H1 (cell line): Measurements from ENCODE around the gene MGME1. TPM values are rescaled to one million over a fixed set of nuclear protein-coding genes. Genes with fewer than 3 reads are reported as not detected.

Experiments
- CTCF ChIA-PET: fragments of 300-600 bp; sonication (Branson Sonifier 250); formaldehyde crosslinking; loops from one replicate; lab custom pipeline; 2021; ENCODE audit not compliant: partially characterized antibody; lab: Charles Lee
- POLR2A ChIA-PET: fragments of 300-600 bp; sonication (Branson Sonifier 250); formaldehyde crosslinking; loops from one replicate; lab custom pipeline; 2021; ENCODE audit warnings: inconsistent platforms; ENCODE audit not compliant: partially characterized antibody; lab: Charles Lee
- DNase-seq, 2 experiments: peaks; one replicate each; pipeline versions ENCODE4 v3.0.0 to v3.0.0-alpha.2; 2010 to 2022; ENCODE audit warnings: low spot score in 2 of 2, low read depth in 1 of 2, mixed read lengths in 1 of 2
- FAIRE-seq: peaks from 2 replicates; lab custom pipeline; 2011; peaks lifted over from hg19 to GRCh38; lab: Jason Lieb, UNC
- H2AFZ ChIP-seq: 2 replicates; pipeline ENCODE4 v1.8.1; 2012; ENCODE audit warnings: low read length, inconsistent platforms
- H2AK5ac ChIP-seq: 2 replicates; pipeline ENCODE4 v1.6.1; 2013; ENCODE audit warnings: low read depth, low read length
- H2BK120ac ChIP-seq: replicated peaks from 2 replicates; pipeline ENCODE3; 2013; ENCODE audit warnings: low read depth, low read length, inconsistent platforms
- H2BK12ac ChIP-seq: 2 replicates; pipeline ENCODE4 v1.6.1; 2013; ENCODE audit warnings: low read depth, low read length
- H2BK15ac ChIP-seq: 2 replicates; pipeline ENCODE4 v1.6.1; 2013; ENCODE audit warnings: low read length
- H2BK20ac ChIP-seq: 2 replicates; pipeline ENCODE4 v1.6.1; 2013; ENCODE audit warnings: low read length
- H2BK5ac ChIP-seq: 2 replicates; pipeline ENCODE4 v1.6.1; 2013; ENCODE audit warnings: low read depth, low read length
- H3K14ac ChIP-seq: 2 replicates; pipeline ENCODE4 v1.6.1; 2013; ENCODE audit warnings: inconsistent platforms; ENCODE audit not compliant: insufficient read length
- H3K18ac ChIP-seq: 2 replicates; pipeline ENCODE4 v1.6.1; 2013; ENCODE audit warnings: low read length; ENCODE audit errors: extremely low read depth
- H3K23ac ChIP-seq: 2 replicates; pipeline ENCODE4 v1.6.1; 2013; ENCODE audit warnings: inconsistent platforms; ENCODE audit not compliant: insufficient read length
- H3K23me2 ChIP-seq: 2 replicates; pipeline ENCODE4 v1.6.1; 2013; ENCODE audit warnings: low read depth, low read length
- H3K27ac ChIP-seq: 2 replicates; pipeline ENCODE4 v1.6.1; 2011; ENCODE audit warnings: low read depth, low read length, inconsistent platforms
- H3K27me3 ChIP-seq, 4 experiments: replicated peaks in 1 of 4; 1 replicate in 1 of 4; 2 replicates in 3 of 4; pipeline versions ENCODE4 v1.6.1 to v1.8.1; 2011 to 2013; ENCODE audit warnings: low read length in 3 of 4, mild to moderate bottlenecking in 3 of 4, inconsistent platforms in 2 of 4, mixed read lengths in 2 of 4, moderate library complexity in 1 of 4; ENCODE audit not compliant: control insufficient read depth in 3 of 4, insufficient read depth in 3 of 4; ENCODE audit errors: extremely low read depth in 1 of 4
- H3K36me3 ChIP-seq, 4 experiments: 2 replicates each; pipeline versions ENCODE4 v1.6.1 to v1.8.1; 2011 to 2013; ENCODE audit warnings: mild to moderate bottlenecking in 4 of 4, low read length in 3 of 4, moderate library complexity in 2 of 4, control low read depth in 1 of 4, inconsistent platforms in 1 of 4; ENCODE audit not compliant: insufficient read depth in 4 of 4, control insufficient read depth in 2 of 4
- H3K4ac ChIP-seq: replicated peaks from 2 replicates; pipeline ENCODE3; 2013; ENCODE audit warnings: low read length, low read depth, mixed read lengths, inconsistent platforms; ENCODE audit not compliant: insufficient read length
- H3K4me1 ChIP-seq, 4 experiments: replicated peaks in 1 of 4; 1 replicate in 1 of 4; 2 replicates in 3 of 4; pipeline versions ENCODE4 v1.6.1 to v1.8.1; 2011 to 2013; ENCODE audit warnings: low read length in 3 of 4, inconsistent platforms in 2 of 4, mixed read lengths in 1 of 4; ENCODE audit not compliant: insufficient read depth in 4 of 4, control insufficient read depth in 3 of 4
- H3K4me2 ChIP-seq, 2 experiments: 2 replicates each; pipeline versions ENCODE4 v1.6.1 to v1.8.1; 2011 to 2013; ENCODE audit warnings: low read depth in 2 of 2, low read length in 2 of 2, control low read depth in 1 of 2, inconsistent platforms in 1 of 2, mild to moderate bottlenecking in 1 of 2; ENCODE audit not compliant: insufficient read depth in 1 of 2
- H3K4me3 ChIP-seq, 4 experiments: fragments of 200-600, 300-600 bp in 1 of 4; sonication (generic), shearing (Covaris generic), sonication (Bioruptor Twin) in 1 of 4; 2 replicates each; pipeline versions ENCODE4 v1.5.1 to v1.8.1; 2011 to 2016; ENCODE audit warnings: low read length in 4 of 4, low read depth in 3 of 4, control low read depth in 2 of 4, inconsistent platforms in 2 of 4, mild to moderate bottlenecking in 2 of 4, mixed read lengths in 1 of 4, moderate library complexity in 1 of 4; ENCODE audit not compliant: insufficient read depth in 2 of 4; ENCODE audit errors: extremely low read depth in 1 of 4
- H3K56ac ChIP-seq: replicated peaks from 2 replicates; pipeline ENCODE3; 2013; ENCODE audit warnings: low read depth, mild to moderate bottlenecking, mixed read lengths, low read length, inconsistent platforms; ENCODE audit not compliant: insufficient read length
- H3K79me1 ChIP-seq: 2 replicates; pipeline ENCODE4 v1.6.1; 2013; ENCODE audit warnings: low read depth, low read length, control low read depth
- H3K79me2 ChIP-seq, 2 experiments: 2 replicates each; pipeline versions ENCODE4 v1.6.1 to v1.8.1; 2012 to 2013; ENCODE audit warnings: low read length in 2 of 2, mild to moderate bottlenecking in 2 of 2, inconsistent platforms in 1 of 2; ENCODE audit not compliant: insufficient read depth in 2 of 2, control insufficient read depth in 1 of 2
- H3K9ac ChIP-seq, 4 experiments: replicated peaks in 1 of 4; 1 replicate in 1 of 4; 2 replicates in 3 of 4; pipeline versions ENCODE4 v1.6.1 to v1.8.1; 2011 to 2013; ENCODE audit warnings: low read depth in 3 of 4, low read length in 3 of 4, control low read depth in 2 of 4, mild to moderate bottlenecking in 2 of 4, moderate library complexity in 2 of 4, inconsistent platforms in 1 of 4; ENCODE audit errors: extremely low read depth in 1 of 4
- H3K9me3 ChIP-seq, 2 experiments: 2 replicates each; pipeline versions ENCODE4 v1.6.1 to v1.8.1; 2012 to 2013; ENCODE audit warnings: mild to moderate bottlenecking in 2 of 2, moderate library complexity in 2 of 2, control low read depth in 1 of 2, inconsistent platforms in 1 of 2, low read depth in 1 of 2, low read length in 1 of 2, mixed read lengths in 1 of 2; ENCODE audit not compliant: insufficient read depth in 2 of 2
- H4K20me1 ChIP-seq, 2 experiments: replicated peaks in 1 of 2; 2 replicates each; pipeline versions ENCODE3 to v1.8.1; 2011 to 2013; ENCODE audit warnings: inconsistent platforms in 2 of 2, low read length in 2 of 2, mild to moderate bottlenecking in 1 of 2; ENCODE audit not compliant: insufficient read depth in 2 of 2, control insufficient read depth in 1 of 2
- H4K5ac ChIP-seq: 2 replicates; pipeline ENCODE4 v1.6.1; 2013; ENCODE audit warnings: low read length, low read depth, mixed read lengths, inconsistent platforms; ENCODE audit not compliant: insufficient read length
- H4K8ac ChIP-seq: 2 replicates; pipeline ENCODE4 v1.8.0; 2013; ENCODE audit warnings: mild to moderate bottlenecking, moderate library complexity, low read length, inconsistent platforms; ENCODE audit not compliant: insufficient read depth; ENCODE audit errors: extremely low read depth
- H4K91ac ChIP-seq: replicated peaks from 2 replicates; pipeline ENCODE3; 2013; ENCODE audit warnings: low read length, mixed read lengths, inconsistent platforms; ENCODE audit not compliant: insufficient read length
- BRCA1 ChIP-seq: IDR thresholded peaks from 2 replicates; pipeline ENCODE4 v1.6.1; 2012; ENCODE audit warnings: low read depth, low read length, improper control_type of control experiment
- CEBPB ChIP-seq: IDR thresholded peaks from 2 replicates; pipeline ENCODE4 v1.6.1; 2012; ENCODE audit warnings: low read depth, low read length
- POLR2A ChIP-seq, 2 experiments: IDR thresholded peaks; 1 replicate in 1 of 2; 2 replicates in 1 of 2; pipeline ENCODE4 v1.6.1; 2011; ENCODE audit warnings: low read depth in 2 of 2, low read length in 2 of 2, mild to moderate bottlenecking in 2 of 2; ENCODE audit errors: control extremely low read depth in 1 of 2
- POLR2AphosphoS5 ChIP-seq: IDR thresholded peaks from 2 replicates; pipeline ENCODE4 v1.6.1; 2011; ENCODE audit warnings: low read depth, low read length
- RAD21 ChIP-seq, 2 experiments: IDR thresholded peaks in 1 of 2; conservative IDR thresholded peaks in 1 of 2; 2 replicates each; pipeline ENCODE4 v1.6.1; 2011; ENCODE audit warnings: low read depth in 2 of 2, low read length in 2 of 2, improper control_type of control experiment in 1 of 2, inconsistent platforms in 1 of 2, mild to moderate bottlenecking in 1 of 2, moderate library complexity in 1 of 2
- WGBS, 2 experiments: shearing (Covaris generic) in 1 of 2; methylation state at CpG; one replicate each; pipeline versions ENCODE4 v1.1.6 to v1.1.7; 2013 to 2015; ENCODE audit warnings: low lambda C conversion rate in 2 of 2, mixed read lengths in 2 of 2, inconsistent platforms in 1 of 2, low coverage in 1 of 2, missing lambda C conversion rate in 1 of 2; ENCODE audit not compliant: insufficient replicate concordance in 2 of 2, insufficient coverage in 1 of 2, insufficient read length in 1 of 2; ENCODE audit errors: extremely low coverage in 1 of 2, missing lambda C conversion rate in 1 of 2; 5-methylcytosine and 5-hydroxymethylcytosine counted together
- polyA plus RNA-seq, 7 experiments: library from polyadenylated mRNA; depleted of rRNA in 3 of 7; stranded (reverse) in 5 of 7; unstranded in 2 of 7; fragments of >200 nt in 5 of 7; fragments of 200-250 nt in 2 of 7; gene quantifications; 1 replicate in 5 of 7; 2 replicates in 1 of 7; 4 replicates in 1 of 7; pipeline versions ENCODE4 v1.2.1 to v1.2.3, GENCODE V29; 2011 to 2013; ENCODE audit warnings: missing spikeins in 2 of 7, mixed read lengths in 2 of 7
- total RNA-seq: library from RNA; stranded (reverse); fragmentation: NEBNext Ultra II Directional; extraction: Animal tissue kit (Norgen Biotek cat#: 25700); gene quantifications from 2 replicates; pipeline ENCODE4 v1.2.1, GENCODE V29; 2021
- TF ChIP-seq, protein P1 (sequence below): IDR thresholded peaks from 2 replicates; pipeline ENCODE4 v1.6.1; 2012; ENCODE audit warnings: low read length, inconsistent platforms
- TF ChIP-seq, protein P2 (sequence below): IDR thresholded peaks from 2 replicates; pipeline ENCODE4 v1.6.1; 2011; ENCODE audit warnings: low read length, improper control_type of control experiment

The MGME1 gene
- total and polyA plus RNA-seq, 2 of the 8 experiments (the other 6 are each of a cell fraction or from before 2014, with no cell fraction given): 27.7 to 59.0 TPM

DNA sequence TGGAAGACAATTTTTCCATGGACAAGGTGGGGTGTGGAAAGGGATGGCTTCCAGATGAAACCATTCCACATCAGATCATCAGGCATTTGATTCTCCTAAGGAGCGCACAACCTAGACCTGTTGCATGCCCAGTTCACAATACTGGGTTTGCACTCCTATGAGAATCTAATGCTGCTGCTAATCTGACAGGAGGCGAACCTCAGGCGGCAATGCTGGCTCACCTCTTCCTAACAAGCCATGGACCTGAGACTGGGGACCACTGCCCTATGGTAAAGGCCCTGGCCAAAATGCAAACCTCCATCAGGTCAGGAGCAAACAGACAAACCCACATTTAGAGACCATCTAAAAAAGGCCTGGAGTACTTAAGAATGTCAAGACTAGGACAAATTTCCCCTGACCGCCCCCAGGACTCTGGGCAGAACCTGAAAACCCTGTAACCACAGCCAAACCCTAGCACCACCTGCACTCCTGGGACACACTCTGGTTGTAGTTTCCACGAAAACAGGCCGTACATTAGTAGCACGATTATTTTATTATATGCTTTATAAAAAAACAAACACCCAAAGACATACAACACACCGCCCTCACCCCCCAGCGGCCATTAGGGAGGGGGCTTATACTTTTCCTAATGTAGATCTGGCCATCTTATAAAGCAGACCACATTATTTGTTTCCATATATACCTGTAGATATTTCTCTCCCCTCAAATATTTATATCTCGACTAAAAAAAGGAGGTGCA lies 27.6 kb upstream of the MGME1 start:
- H3K4ac ChIP-seq: no peak overlapping the region
- POLR2A ChIA-PET: interaction anchor here (0.6 to 3.5 kb wide), 10 partner anchors 12 to 371 kb away, joined by 3 to 30 read pairs (median 5); partner anchors contain the start of genes DSTN, MGME1 and SNX5
- H2BK12ac ChIP-seq: no peak overlapping the region
- H3K4me2 ChIP-seq: no peak overlapping the region
- H4K8ac ChIP-seq: no peak overlapping the region
- H3K79me1 ChIP-seq: no peaks in the 10 kb centered on the region; the same call in 1 of the 2 replicates
- H3K9ac ChIP-seq: no peak overlapping the region
- no peak overlapping the region for H2BK120ac ChIP-seq
- H3K4me1 ChIP-seq: peaks cover 10 to 23% (median 16%) of the 10 kb centered on the region in 4 experiments
- no peak for FAIRE-seq
- no peaks in the 10 kb centered on the region for H3K9me3 ChIP-seq
- no peak overlapping the region for H4K5ac ChIP-seq
- no peak overlapping the region for H2BK5ac ChIP-seq
- DNase-seq: no peak
- H3K23me2 ChIP-seq: no peaks in the 10 kb centered on the region
- no peak overlapping the region for H2AK5ac ChIP-seq
- no peak overlapping the region for H2BK20ac ChIP-seq
- CTCF ChIA-PET: interaction anchor here (1.4 kb wide), 1 partner anchor 436 kb away, joined by 3 read pairs; no protein-coding TSS in a partner anchor
- H2BK15ac ChIP-seq: no peak overlapping the region
- H2AFZ ChIP-seq: no peak overlapping the region
- peaks cover 24 to 55% (median 45%) of the 10 kb centered on the region in 4 experiments for H3K36me3 ChIP-seq
- whole genome bisulfite sequencing, 2 experiments: 81% methylated on average over 10 of the region's 10 CpGs; no CpG with 5 or more reads in 1 of the 2 experiments
- H3K56ac ChIP-seq: no peak overlapping the region
- H3K23ac ChIP-seq: no peak overlapping the region
- peaks cover 0 to 10% of the 10 kb centered on the region in 2 experiments; a peak in 1 of 4 replicates for H3K79me2 ChIP-seq
- peaks cover 7 to 22% of the 10 kb centered on the region in 2 experiments for H4K20me1 ChIP-seq
- no peak overlapping the region for H3K18ac ChIP-seq
- H3K27ac ChIP-seq: no peak overlapping the region
- peak; percentile 76 for TF ChIP-seq POLR2AphosphoS5
- no peak for TF ChIP-seq CEBPB
- TF ChIP-seq BRCA1: no peak
- TF ChIP-seq, protein P1, sequence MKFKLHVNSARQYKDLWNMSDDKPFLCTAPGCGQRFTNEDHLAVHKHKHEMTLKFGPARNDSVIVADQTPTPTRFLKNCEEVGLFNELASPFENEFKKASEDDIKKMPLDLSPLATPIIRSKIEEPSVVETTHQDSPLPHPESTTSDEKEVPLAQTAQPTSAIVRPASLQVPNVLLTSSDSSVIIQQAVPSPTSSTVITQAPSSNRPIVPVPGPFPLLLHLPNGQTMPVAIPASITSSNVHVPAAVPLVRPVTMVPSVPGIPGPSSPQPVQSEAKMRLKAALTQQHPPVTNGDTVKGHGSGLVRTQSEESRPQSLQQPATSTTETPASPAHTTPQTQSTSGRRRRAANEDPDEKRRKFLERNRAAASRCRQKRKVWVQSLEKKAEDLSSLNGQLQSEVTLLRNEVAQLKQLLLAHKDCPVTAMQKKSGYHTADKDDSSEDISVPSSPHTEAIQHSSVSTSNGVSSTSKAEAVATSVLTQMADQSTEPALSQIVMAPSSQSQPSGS: 0 out of 2 replicates have a peak, but pooled peaks have one; percentile 22
- TF ChIP-seq RAD21 (IDR thresholded peaks at IDR 0.05 in 1 of 2, conservative IDR thresholded peaks at IDR 0.05 in 1 of 2; ENCODE audit: low read depth in 2 of 2, low read length in 2 of 2): no peak
- TF ChIP-seq, protein P2, sequence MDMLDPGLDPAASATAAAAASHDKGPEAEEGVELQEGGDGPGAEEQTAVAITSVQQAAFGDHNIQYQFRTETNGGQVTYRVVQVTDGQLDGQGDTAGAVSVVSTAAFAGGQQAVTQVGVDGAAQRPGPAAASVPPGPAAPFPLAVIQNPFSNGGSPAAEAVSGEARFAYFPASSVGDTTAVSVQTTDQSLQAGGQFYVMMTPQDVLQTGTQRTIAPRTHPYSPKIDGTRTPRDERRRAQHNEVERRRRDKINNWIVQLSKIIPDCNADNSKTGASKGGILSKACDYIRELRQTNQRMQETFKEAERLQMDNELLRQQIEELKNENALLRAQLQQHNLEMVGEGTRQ: no peak
- TF ChIP-seq POLR2A (IDR thresholded peaks at IDR 0.05; ENCODE audit: control extremely low read depth in 1 of 2, low read depth in 2 of 2, low read length in 2 of 2): peak in 1 of 2 experiments; percentile 66; a peak in 2 of 3 replicates
- H3K27me3 ChIP-seq: no peaks in the 10 kb centered on the region
- no peak overlapping the region for H3K14ac ChIP-seq
- H4K91ac ChIP-seq: no peak overlapping the region
- H3K4me3 ChIP-seq: no peak overlapping the region
